ENCODE results near the gene OOSP1. TPM values are rescaled to one million over a fixed set of nuclear protein-coding genes. Genes with fewer than 3 reads are reported as not detected.

Gene OOSP1
- polyA plus RNA-seq, 3 donors, result not detected

- Histone ChIP-seq H3K4me2 (replicated peaks; ENCODE audit: extremely low read depth, low read length, poor library complexity, severe bottlenecking) (no peak within 1 kb of the TSS), H3K36me3 (replicated peaks in 1 of 2; ENCODE audit: control insufficient read depth in 1 of 2, insufficient read depth in 2 of 2, low read length in 2 of 2) (no peaks in the 10 kb centered on the region), H2AFZ (ENCODE audit: insufficient read depth, low read depth, low read length, poor library complexity, severe bottlenecking) (no peak within 1 kb of the TSS), H4K20me1 (ENCODE audit: insufficient read depth, low read length) (no peaks in the 10 kb centered on the region), H3K27me3 (ENCODE audit: control insufficient read depth in 2 of 2, insufficient read depth in 2 of 2, low read length in 2 of 2) (no peaks in the 10 kb centered on the region), H3K4me3 (replicated peaks in 1 of 3; ENCODE audit: low read depth in 2 of 3, low read length in 3 of 3) (no peak within 1 kb of the TSS), H3K27ac (ENCODE audit: low read depth in 1 of 2, low read length in 2 of 2) (no peak within 1 kb of the TSS), H3K4me1 (ENCODE audit: control insufficient read depth in 1 of 2, insufficient read depth in 2 of 2, low read length in 2 of 2) (no peaks in the 10 kb centered on the region), H3K79me2 (ENCODE audit: insufficient read depth, low read length) (no peaks in the 10 kb centered on the region), H3K9ac (ENCODE audit: insufficient read depth, low read length, poor library complexity, severe bottlenecking) (no peak within 1 kb of the TSS), H3K9me3 (replicated peaks in 1 of 2; ENCODE audit: control insufficient read depth in 1 of 2, insufficient read depth in 1 of 2, low read length in 2 of 2) (no peaks in the 10 kb centered on the region)
- H3K4me1 Mint-ChIP-seq, result peaks cover 6% of the 10 kb centered on the region
- no peak within 1 kb of the TSS for H3K4me3 Mint-ChIP-seq
- peaks cover 0 to 4% (median 0%) of the 10 kb centered on the region in 7 donors for H3K9me3 Mint-ChIP-seq
- no peak for TF ChIP-seq CTCF (IDR thresholded peaks at IDR 0.05)
- no peak for DNase-seq
- no peaks in the 10 kb centered on the region for H3K27me3 Mint-ChIP-seq (ENCODE audit: low read depth in 3 of 3)
- intact Hi-C loops (cut with micrococcal nuclease), result no loop called here
- H3K36me3 Mint-ChIP-seq, result no peaks in the 10 kb centered on the region
- H3K27ac Mint-ChIP-seq, result no peak within 1 kb of the TSS
- WGBS (ENCODE audit: insufficient coverage), result 100% methylated on average over 1 of the region's 3 CpGs
Observed at GRCh38 chr11:59963733-59964132, 25.5 kb downstream of the OOSP1 start, which contains the start of gene OOSP4A. OOSP4A (plus strand) TSS chr11:59964033; CDS start chr11:59964033, 0 bp downstream.

- no peaks in the 10 kb centered on the region for H3K36me3 ChIP-seq (replicated peaks in 1 of 2; ENCODE audit: control insufficient read depth in 1 of 2, insufficient read depth in 2 of 2, low read length in 2 of 2)
- no peak overlapping the region for H2AFZ ChIP-seq (ENCODE audit: insufficient read depth, low read depth, low read length, poor library complexity, severe bottlenecking)
- no peak overlapping the region for H3K9ac ChIP-seq (ENCODE audit: insufficient read depth, low read length, poor library complexity, severe bottlenecking)
- H3K79me2 ChIP-seq (ENCODE audit: insufficient read depth, low read length), result no peaks in the 10 kb centered on the region
- Mint-ChIP-seq H3K4me1 (peaks cover 3% of the 10 kb centered on the region), H3K36me3 (no peaks in the 10 kb centered on the region), H3K9me3 (peaks cover 0 to 4% (median 0%) of the 10 kb centered on the region in 7 donors), H3K27ac (no peak overlapping the region), H3K4me3 (no peak overlapping the region), H3K27me3 (ENCODE audit: low read depth in 3 of 3) (no peaks in the 10 kb centered on the region)
- 96% methylated on average over 4 of the region's 7 CpGs for whole genome bisulfite sequencing (ENCODE audit: insufficient coverage)
- intact Hi-C loops (cut with micrococcal nuclease), result no loop called here
- H3K27ac ChIP-seq (ENCODE audit: low read depth in 1 of 2, low read length in 2 of 2), result no peak overlapping the region
- H3K9me3 ChIP-seq (replicated peaks in 1 of 2; ENCODE audit: control insufficient read depth in 1 of 2, insufficient read depth in 1 of 2, low read length in 2 of 2), result no peaks in the 10 kb centered on the region
- no peak overlapping the region for H3K4me2 ChIP-seq (replicated peaks; ENCODE audit: extremely low read depth, low read length, poor library complexity, severe bottlenecking)
- no peak for TF ChIP-seq CTCF (IDR thresholded peaks at IDR 0.05)
- H3K4me3 ChIP-seq (replicated peaks in 1 of 3; ENCODE audit: low read depth in 2 of 3, low read length in 3 of 3), result no peak overlapping the region
- H3K27me3 ChIP-seq (ENCODE audit: control insufficient read depth in 2 of 2, insufficient read depth in 2 of 2, low read length in 2 of 2), result no peaks in the 10 kb centered on the region
- H3K4me1 ChIP-seq (ENCODE audit: control insufficient read depth in 1 of 2, insufficient read depth in 2 of 2, low read length in 2 of 2), result no peaks in the 10 kb centered on the region
- no peak for DNase-seq
- no peaks in the 10 kb centered on the region for H4K20me1 ChIP-seq (ENCODE audit: insufficient read depth, low read length)
Observed at GRCh38 chr11:59965424-59965823, 27.2 kb downstream of the OOSP1 start.

Measured in CD14-positive monocyte (primary cell).